ENCODE data around the gene SPA17. TPM values are rescaled to one million over a fixed set of nuclear protein-coding genes. Genes with fewer than 3 reads are reported as not detected.

Gene SPA17
- under 1 TPM; 0.55 to 0.81 TPM for total RNA-seq
- polyA plus RNA-seq: under 1 TPM; 0.64 to 0.72 TPM

- Histone ChIP-seq H3K36me3 (ENCODE audit: insufficient read depth, low read length) (no peaks in the 10 kb centered on the region), H3K27me3 (ENCODE audit: insufficient read depth, low read length) (peaks cover 5% of the 10 kb centered on the region), H3K4me3 (ENCODE audit: low read length in 2 of 2) (peak within 1 kb of the TSS; percentile 39 to 73), H3K27ac (ENCODE audit: low read depth, low read length) (peak within 1 kb of the TSS; percentile 66), H3K4me1 (ENCODE audit: insufficient read depth, low read length) (peaks cover 42% of the 10 kb centered on the region), H3K9me3 (ENCODE audit: control insufficient read depth in 1 of 2, low read length in 2 of 2) (no peaks in the 10 kb centered on the region)
- peak within 1 kb of the TSS; percentile 90 to 95 (median 91) for H3K4me3 Mint-ChIP-seq
- ChIA-PET CTCF (ENCODE audit: partially characterized antibody) (interaction anchor here (1.0 to 6.6 kb wide), 9 partner anchors 10 to 192 kb away, joined by 3 to 224 read pairs (median 5); partner anchors contain the start of genes ESAM and MSANTD2), POLR2A (ENCODE audit: partially characterized antibody) (interaction anchor here (0.5 to 2.8 kb wide), 15 partner anchors 51 to 598 kb away, joined by 3 to 40 read pairs (median 4); partner anchors contain the start of genes MSANTD2, NRGN, TBRG1 and TMEM218)
- H3K9me3 Mint-ChIP-seq: peaks cover 0 to 4% (median 0%) of the 10 kb centered on the region in 8 donors
- peak; percentile 84 to 91 (median 88) for DNase-seq
- H3K27ac Mint-ChIP-seq: peak within 1 kb of the TSS; percentile 98 to 99 (median 99)
- peaks cover 0 to 4% of the 10 kb centered on the region in 2 donors for H3K36me3 Mint-ChIP-seq
- intact Hi-C loops (cut with micrococcal nuclease): loop anchor here (1.0 to 5.0 kb wide), 7 partner anchors 51 to 1389 kb away; partner anchors contain the start of genes CCDC15, CDON, MSANTD2 and TBRG1
- H3K27me3 Mint-ChIP-seq: no peaks in the 10 kb centered on the region
- H3K4me1 Mint-ChIP-seq: peaks cover 16 to 43% (median 32%) of the 10 kb centered on the region in 4 donors
Observed at GRCh38 chr11:124673333-124674167, at the start of gene SPA17, which contains the start of gene SIAE. SPA17 (plus strand) TSS chr11:124673904; CDS start chr11:124675265, 1,361 bp downstream. SIAE (minus strand) TSS chr11:124673739; CDS start chr11:124673708, 31 bp downstream.

GRCh38 chr11:124625504-124626168, 48.1 kb upstream of the SPA17 start:
- H3K27ac Mint-ChIP-seq: peak overlapping the region in 3 of 7 donors; percentile 30 to 58 (median 33)
- intact Hi-C loops (cut with micrococcal nuclease): no loop called here

GRCh38 chr11:124627546-124627945, 46.2 kb upstream of the SPA17 start:
- no peak for DNase-seq
- Histone ChIP-seq H3K9me3 (ENCODE audit: control insufficient read depth in 1 of 2, low read length in 2 of 2) (no peaks in the 10 kb centered on the region), H3K27ac (ENCODE audit: low read depth, low read length) (no peak overlapping the region), H3K4me1 (ENCODE audit: insufficient read depth, low read length) (peaks cover 27% of the 10 kb centered on the region), H3K4me3 (ENCODE audit: low read length in 2 of 2) (no peak overlapping the region), H3K36me3 (ENCODE audit: insufficient read depth, low read length) (peaks cover 53% of the 10 kb centered on the region), H3K27me3 (ENCODE audit: insufficient read depth, low read length) (no peaks in the 10 kb centered on the region)
- Mint-ChIP-seq H3K36me3 (peaks cover 50 to 81% of the 10 kb centered on the region in 2 donors), H3K4me3 (no peak overlapping the region), H3K9me3 (peaks cover 0 to under 1% (median 0%) of the 10 kb centered on the region in 8 donors), H3K4me1 (peaks cover 19 to 52% (median 35%) of the 10 kb centered on the region in 4 donors), H3K27ac (peak overlapping the region in 3 of 7 donors; percentile 5 to 47 (median 34)), H3K27me3 (no peaks in the 10 kb centered on the region)
- ChIA-PET POLR2A (ENCODE audit: partially characterized antibody) (no interaction called here), CTCF (ENCODE audit: partially characterized antibody) (interaction anchor here (1.5 kb wide), 1 partner anchor 17 kb away, joined by 9 read pairs; no protein-coding TSS in a partner anchor)
- intact Hi-C loops (cut with micrococcal nuclease): no loop called here

More at GRCh38 chr11:124625504-124626168, 48.1 kb upstream of the SPA17 start:
- H3K4me1 Mint-ChIP-seq: peaks cover 23 to 57% (median 39%) of the 10 kb centered on the region in 4 donors
- ChIA-PET POLR2A (ENCODE audit: partially characterized antibody) (interaction anchor here (1.1 kb wide), 1 partner anchor 174 kb away, joined by 3 read pairs; the partner anchor contains the start of gene MSANTD2), CTCF (ENCODE audit: partially characterized antibody) (interaction anchor here (1.2 to 1.4 kb wide), 2 partner anchors 17 to 19 kb away, joined by 3 to 6 read pairs; no protein-coding TSS in a partner anchor)
- no peaks in the 10 kb centered on the region for H3K27me3 ChIP-seq (ENCODE audit: insufficient read depth, low read length)
- H3K27me3 Mint-ChIP-seq: no peaks in the 10 kb centered on the region
- H3K27ac ChIP-seq (ENCODE audit: low read depth, low read length): no peak overlapping the region
- H3K4me3 Mint-ChIP-seq: no peak overlapping the region
- H3K9me3 Mint-ChIP-seq: peaks cover 0 to 2% (median 0%) of the 10 kb centered on the region in 8 donors
- H3K9me3 ChIP-seq (ENCODE audit: control insufficient read depth in 1 of 2, low read length in 2 of 2): no peaks in the 10 kb centered on the region
- H3K4me3 ChIP-seq (ENCODE audit: low read length in 2 of 2): no peak overlapping the region
- H3K36me3 Mint-ChIP-seq: peaks cover 36 to 64% of the 10 kb centered on the region in 2 donors
- peaks cover 35% of the 10 kb centered on the region for H3K36me3 ChIP-seq (ENCODE audit: insufficient read depth, low read length)
- DNase-seq: no peak
- H3K4me1 ChIP-seq (ENCODE audit: insufficient read depth, low read length): peaks cover 34% of the 10 kb centered on the region

- intact Hi-C loops (cut with micrococcal nuclease): no loop called here
- Histone ChIP-seq H3K27ac (ENCODE audit: low read depth, low read length) (no peak overlapping the region), H3K9me3 (ENCODE audit: control insufficient read depth in 1 of 2, low read length in 2 of 2) (no peaks in the 10 kb centered on the region), H3K27me3 (ENCODE audit: insufficient read depth, low read length) (no peaks in the 10 kb centered on the region), H3K4me3 (ENCODE audit: low read length in 2 of 2) (no peak overlapping the region), H3K4me1 (ENCODE audit: insufficient read depth, low read length) (peaks cover 10% of the 10 kb centered on the region), H3K36me3 (ENCODE audit: insufficient read depth, low read length) (peaks cover 67% of the 10 kb centered on the region)
- no peak for DNase-seq
- POLR2A ChIA-PET (ENCODE audit: partially characterized antibody): no interaction called here
- no peaks in the 10 kb centered on the region for H3K27me3 Mint-ChIP-seq
- no peaks in the 10 kb centered on the region for H3K9me3 Mint-ChIP-seq
- no peak overlapping the region for H3K4me3 Mint-ChIP-seq
- peaks cover 7 to 30% (median 18%) of the 10 kb centered on the region in 4 donors for H3K4me1 Mint-ChIP-seq
- CTCF ChIA-PET (ENCODE audit: partially characterized antibody): interaction anchor here (1.4 to 3.6 kb wide), 2 partner anchors 8 to 13 kb away, joined by 3 to 22 read pairs; partner anchors contain the start of gene TBRG1
- peaks cover 61 to 82% of the 10 kb centered on the region in 2 donors for H3K36me3 Mint-ChIP-seq
- peak overlapping the region in 3 of 7 donors; percentile 30 to 48 (median 32) for H3K27ac Mint-ChIP-seq
Observed at GRCh38 chr11:124629961-124630360, 43.7 kb upstream of the SPA17 start.

GRCh38 chr11:124633355-124633754, 40.3 kb upstream of the SPA17 start:
- Mint-ChIP-seq H3K27ac (no peak overlapping the region), H3K9me3 (no peaks in the 10 kb centered on the region), H3K36me3 (peaks cover 49 to 81% of the 10 kb centered on the region in 2 donors), H3K27me3 (no peaks in the 10 kb centered on the region), H3K4me3 (no peak overlapping the region), H3K4me1 (peaks cover 0 to 5% (median 2%) of the 10 kb centered on the region in 4 donors)
- POLR2A ChIA-PET (ENCODE audit: partially characterized antibody): interaction anchor here (1.9 kb wide), 1 partner anchor 11 kb away, joined by 8 read pairs; the partner anchor contains the start of gene TBRG1
- Histone ChIP-seq H3K9me3 (ENCODE audit: control insufficient read depth in 1 of 2, low read length in 2 of 2) (no peaks in the 10 kb centered on the region), H3K36me3 (ENCODE audit: insufficient read depth, low read length) (peaks cover 70% of the 10 kb centered on the region), H3K4me3 (ENCODE audit: low read length in 2 of 2) (no peak overlapping the region), H3K4me1 (ENCODE audit: insufficient read depth, low read length) (no peaks in the 10 kb centered on the region), H3K27me3 (ENCODE audit: insufficient read depth, low read length) (no peaks in the 10 kb centered on the region), H3K27ac (ENCODE audit: low read depth, low read length) (no peak overlapping the region)
- intact Hi-C loops (cut with micrococcal nuclease): no loop called here
- CTCF ChIA-PET (ENCODE audit: partially characterized antibody): interaction anchor here (1.7 kb wide), 1 partner anchor 10 kb away, joined by 8 read pairs; no protein-coding TSS in a partner anchor
- DNase-seq: no peak

GRCh38 chr11:124635932-124636331, 37.8 kb upstream of the SPA17 start:
- CTCF ChIA-PET (ENCODE audit: partially characterized antibody): interaction anchor here (1.0 kb wide), 1 partner anchor 8 kb away, joined by 3 read pairs; no protein-coding TSS in a partner anchor
- peak overlapping the region in 1 of 7 donors; percentile 2 for H3K27ac Mint-ChIP-seq

More at GRCh38 chr11:124635932-124636331, 37.8 kb upstream of the SPA17 start:
- DNase-seq: no peak
- no peaks in the 10 kb centered on the region for H3K27me3 Mint-ChIP-seq
- POLR2A ChIA-PET (ENCODE audit: partially characterized antibody): no interaction called here
- intact Hi-C loops (cut with micrococcal nuclease): no loop called here
- Histone ChIP-seq H3K27me3 (ENCODE audit: insufficient read depth, low read length) (no peaks in the 10 kb centered on the region), H3K36me3 (ENCODE audit: insufficient read depth, low read length) (peaks cover 51% of the 10 kb centered on the region), H3K9me3 (ENCODE audit: control insufficient read depth in 1 of 2, low read length in 2 of 2) (no peaks in the 10 kb centered on the region), H3K4me3 (ENCODE audit: low read length in 2 of 2) (no peak overlapping the region), H3K27ac (ENCODE audit: low read depth, low read length) (no peak overlapping the region), H3K4me1 (ENCODE audit: insufficient read depth, low read length) (no peaks in the 10 kb centered on the region)
- peaks cover 32 to 68% of the 10 kb centered on the region in 2 donors for H3K36me3 Mint-ChIP-seq
- H3K4me3 Mint-ChIP-seq: peak overlapping the region in 1 of 8 donors; percentile 10
- no peaks in the 10 kb centered on the region for H3K9me3 Mint-ChIP-seq
- H3K4me1 Mint-ChIP-seq: peaks cover 0 to 2% (median 0%) of the 10 kb centered on the region in 4 donors

Measured in CD4-positive, alpha-beta memory T cell (primary cell).